HUES48 (cell line): ENCODE data around the gene ODC1.
"Not testable (repeated sequence)": the region's sequence is repeated elsewhere in the genome, so short reads cannot be mapped to it uniquely, and the experiment has no call there.

Experiments used
- H3K27ac ChIP-seq: one replicate; pipeline ENCODE4 v1.7.0; 2013; ENCODE audit warnings: low read depth, low read length, inconsistent platforms
- H3K27me3 ChIP-seq: 2 replicates; pipeline ENCODE4 v1.6.1; 2013; ENCODE audit warnings: mild to moderate bottlenecking, low read length; ENCODE audit not compliant: control insufficient read depth, insufficient read depth
- H3K36me3 ChIP-seq: 2 replicates; pipeline ENCODE4 v1.6.1; 2013; ENCODE audit warnings: low read length; ENCODE audit not compliant: control insufficient read depth, insufficient read depth
- H3K4me1 ChIP-seq: 2 replicates; pipeline ENCODE4 v1.6.1; 2013; ENCODE audit warnings: mild to moderate bottlenecking, low read length; ENCODE audit not compliant: control insufficient read depth, insufficient read depth
- H3K4me3 ChIP-seq: 2 replicates; pipeline ENCODE4 v1.5.1; 2013; ENCODE audit warnings: mild to moderate bottlenecking, low read depth, low read length
- H3K9ac ChIP-seq: 2 replicates; pipeline ENCODE4 v1.6.1; 2013; ENCODE audit warnings: mild to moderate bottlenecking, low read depth, low read length, moderate library complexity
- H3K9me3 ChIP-seq: 2 replicates; pipeline ENCODE4 v1.6.1; 2013; ENCODE audit warnings: low read length; ENCODE audit not compliant: control insufficient read depth, insufficient read depth

ODC1 gene

DNA sequence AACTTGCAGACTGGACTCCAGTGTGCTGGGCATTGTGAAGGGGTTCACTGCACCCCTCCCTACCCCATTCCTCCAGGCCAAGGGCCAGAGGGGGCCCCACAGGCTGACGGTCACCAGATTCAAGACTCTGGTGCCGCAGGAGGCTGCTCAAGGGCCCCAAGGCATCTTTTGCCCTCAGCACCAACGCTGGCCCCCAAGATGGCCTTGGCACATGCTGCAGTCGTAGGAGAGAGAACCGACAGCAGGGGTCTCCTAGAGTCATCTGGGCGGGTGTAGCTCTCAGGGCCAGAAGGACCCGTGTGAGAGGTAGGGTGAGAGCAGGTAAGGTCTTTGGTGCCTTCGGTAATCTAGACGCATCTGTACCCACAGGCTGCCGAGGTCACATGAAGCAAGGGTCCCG, 18.7 kb upstream of the ODC1 start:
- no peak overlapping the region for H3K4me3 ChIP-seq
- no peaks in the 10 kb centered on the region for H3K9me3 ChIP-seq
- no peaks in the 10 kb centered on the region for H3K27me3 ChIP-seq
- H3K36me3 ChIP-seq: no peaks in the 10 kb centered on the region
- H3K9ac ChIP-seq: no peak overlapping the region
- no peak overlapping the region for H3K27ac ChIP-seq
- no peaks in the 10 kb centered on the region for H3K4me1 ChIP-seq

GRCh38 chr2:10465910-10466309, 17.8 kb upstream of the ODC1 start:
- Histone ChIP-seq H3K27ac (no peak overlapping the region), H3K9me3 (no peaks in the 10 kb centered on the region), H3K4me3 (no peak overlapping the region), H3K36me3 (no peaks in the 10 kb centered on the region), H3K4me1 (no peaks in the 10 kb centered on the region), H3K9ac (no peak overlapping the region), H3K27me3 (no peaks in the 10 kb centered on the region)

GRCh38 chr2:10462178-10463083, 14.3 kb upstream of the ODC1 start:
- Histone ChIP-seq H3K27ac (no peak overlapping the region), H3K4me3 (no peak overlapping the region), H3K9me3 (no peaks in the 10 kb centered on the region), H3K9ac (no peak overlapping the region), H3K27me3 (no peaks in the 10 kb centered on the region), H3K36me3 (no peaks in the 10 kb centered on the region), H3K4me1 (no peaks in the 10 kb centered on the region)

DNA sequence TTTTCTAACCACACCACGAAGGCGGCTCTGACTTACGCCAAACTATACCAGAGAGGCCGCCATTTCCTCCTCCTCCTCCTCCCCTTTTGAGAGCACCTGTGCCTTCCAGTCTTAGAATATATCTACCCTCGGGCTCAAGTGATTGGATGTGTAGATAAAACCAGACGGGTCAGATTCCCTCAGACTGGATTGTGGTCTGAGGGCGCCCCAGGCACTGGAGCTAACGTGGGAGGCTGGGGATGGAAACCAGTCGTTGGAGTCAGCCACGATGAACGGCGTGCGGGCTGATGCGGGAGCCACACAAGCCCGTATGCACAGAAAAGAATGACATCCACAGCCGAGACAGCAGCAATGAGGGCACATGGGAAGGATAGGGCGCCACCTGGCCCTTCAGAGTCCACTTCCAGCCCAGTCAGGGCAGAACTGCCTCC, 12.3 kb upstream of the ODC1 start:
- H3K27me3 ChIP-seq: no peaks in the 10 kb centered on the region
- H3K36me3 ChIP-seq: no peaks in the 10 kb centered on the region
- H3K4me1 ChIP-seq: no peaks in the 10 kb centered on the region
- no peak overlapping the region for H3K4me3 ChIP-seq
- H3K27ac ChIP-seq: no peak overlapping the region
- H3K9ac ChIP-seq: no peak overlapping the region
- H3K9me3 ChIP-seq: no peaks in the 10 kb centered on the region

- H3K4me3 ChIP-seq: no peak overlapping the region
- no peaks in the 10 kb centered on the region for H3K4me1 ChIP-seq
- H3K27ac ChIP-seq: no peak overlapping the region
- H3K27me3 ChIP-seq: no peaks in the 10 kb centered on the region
- H3K9ac ChIP-seq: no peak overlapping the region
- H3K9me3 ChIP-seq: no peaks in the 10 kb centered on the region
- no peaks in the 10 kb centered on the region for H3K36me3 ChIP-seq
These were observed 9.9 kb upstream of the ODC1 start for GRCh38 chr2:10457846-10458598.

DNA sequence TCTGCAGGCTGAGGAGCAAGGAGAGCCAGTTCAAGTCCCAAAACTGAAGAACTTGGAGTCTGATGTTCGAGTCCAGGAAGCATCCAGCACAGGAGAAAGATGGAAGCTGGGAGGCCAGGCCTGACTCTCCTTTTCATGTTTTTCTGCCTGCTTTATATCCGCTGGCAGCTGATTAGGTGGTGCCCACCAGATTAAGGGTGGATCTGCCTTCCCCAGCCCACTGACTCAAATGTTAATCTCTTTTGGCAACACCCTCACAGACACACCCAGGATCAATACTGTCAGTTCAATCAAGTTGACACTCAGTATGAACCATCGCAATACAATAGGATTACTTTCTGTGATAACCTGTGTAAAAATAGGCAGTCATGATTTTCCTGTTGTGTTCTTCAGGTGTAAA, 9.1 kb upstream of the ODC1 start:
- not testable (repeated sequence) for H3K4me1 ChIP-seq, H3K9ac ChIP-seq, H3K27me3 ChIP-seq, H3K9me3 ChIP-seq, H3K36me3 ChIP-seq, H3K4me3 ChIP-seq, H3K27ac ChIP-seq

DNA sequence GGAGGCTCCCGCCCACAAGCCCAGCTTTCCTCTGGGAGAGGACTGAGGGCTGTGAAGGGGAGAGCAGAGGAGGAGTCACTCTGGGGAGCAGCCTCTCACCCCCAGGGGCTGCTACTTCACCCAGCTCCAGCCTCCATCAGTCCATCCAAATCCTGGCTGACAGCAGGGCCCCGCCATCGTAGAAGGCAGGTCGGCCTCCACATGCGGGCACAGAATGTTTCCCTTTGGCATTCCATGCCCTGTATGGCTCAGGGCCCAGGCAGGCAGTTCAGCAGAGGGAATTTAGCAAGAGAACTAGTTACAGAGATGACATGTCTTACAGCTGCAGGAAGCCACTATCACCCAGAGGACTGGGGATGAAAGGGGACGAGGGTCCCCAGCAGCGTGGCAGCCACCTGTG, 6.4 kb upstream of the ODC1 start:
- Histone ChIP-seq H3K4me3 (no peak overlapping the region), H3K27ac (no peak overlapping the region), H3K27me3 (peaks cover 5% of the 10 kb centered on the region; the same call in 1 of the 2 replicates), H3K9me3 (no peaks in the 10 kb centered on the region), H3K36me3 (no peaks in the 10 kb centered on the region), H3K4me1 (peaks cover 9% of the 10 kb centered on the region), H3K9ac (no peak overlapping the region)

- no peak overlapping the region for H3K9ac ChIP-seq
- H3K4me1 ChIP-seq: peaks cover 10% of the 10 kb centered on the region
- H3K27me3 ChIP-seq: peaks cover 11% of the 10 kb centered on the region; the same call in 1 of the 2 replicates
- no peak overlapping the region for H3K4me3 ChIP-seq
- no peak overlapping the region for H3K27ac ChIP-seq
- H3K36me3 ChIP-seq: no peaks in the 10 kb centered on the region
- no peaks in the 10 kb centered on the region for H3K9me3 ChIP-seq
These were observed 5.8 kb upstream of the ODC1 start for GRCh38 chr2:10453905-10454298.

DNA sequence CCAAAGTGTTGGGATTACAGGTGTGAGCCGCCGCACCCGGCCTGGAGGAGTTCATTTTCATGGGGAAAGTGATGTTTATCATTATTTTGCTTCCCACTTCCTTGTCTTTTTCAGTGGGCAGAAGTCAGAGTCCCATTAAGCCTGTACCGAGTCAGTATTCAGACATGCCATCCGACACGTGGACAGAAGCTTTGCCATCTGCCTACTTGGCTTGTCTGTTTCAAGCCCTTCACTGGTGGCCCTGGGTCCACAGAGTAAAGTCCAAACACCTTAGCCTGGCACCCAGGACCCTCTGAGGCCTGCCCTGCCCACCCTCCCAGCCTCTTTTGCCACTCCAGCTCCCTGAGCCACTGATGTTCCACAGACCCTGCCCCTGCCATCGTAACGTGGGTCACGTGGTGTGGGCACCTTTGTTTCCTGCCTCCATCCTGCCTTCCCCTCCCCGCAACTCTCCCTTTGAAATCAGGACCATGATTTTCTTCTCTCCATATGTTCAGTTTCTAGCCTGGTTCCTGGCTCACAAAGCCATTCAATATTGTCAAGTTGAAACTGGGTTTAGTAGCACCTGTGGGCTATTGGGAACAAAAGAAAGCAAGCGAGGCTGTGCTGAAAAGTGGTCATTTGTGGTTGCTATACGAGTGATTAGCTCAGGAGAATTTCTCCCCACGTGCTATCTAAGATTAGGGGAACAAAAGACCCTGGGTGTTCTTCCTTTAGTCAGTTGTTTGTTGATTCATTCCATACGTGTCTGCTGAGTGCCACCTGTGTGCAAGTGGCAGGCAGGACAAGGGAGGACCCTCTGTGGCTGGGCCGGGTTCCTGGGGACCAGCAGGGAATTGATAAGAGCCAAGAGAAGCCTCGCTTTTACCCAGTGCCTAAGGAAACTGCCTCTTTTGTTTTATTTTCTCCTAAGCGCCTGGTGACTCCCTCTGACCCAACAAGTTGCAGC, 5.1 kb upstream of the ODC1 start:
- no peaks in the 10 kb centered on the region for H3K36me3 ChIP-seq
- H3K27ac ChIP-seq: no peak overlapping the region
- H3K9me3 ChIP-seq: no peaks in the 10 kb centered on the region
- no peak overlapping the region for H3K4me3 ChIP-seq
- H3K4me1 ChIP-seq: peaks cover 10% of the 10 kb centered on the region
- H3K9ac ChIP-seq: no peak overlapping the region
- peaks cover 12% of the 10 kb centered on the region; the same call in 1 of the 2 replicates for H3K27me3 ChIP-seq

- no peak overlapping the region for H3K9ac ChIP-seq
- no peak overlapping the region for H3K4me3 ChIP-seq
- no peaks in the 10 kb centered on the region for H3K36me3 ChIP-seq
- no peaks in the 10 kb centered on the region for H3K9me3 ChIP-seq
- no peak overlapping the region for H3K27ac ChIP-seq
- H3K27me3 ChIP-seq: peaks cover 18% of the 10 kb centered on the region
- H3K4me1 ChIP-seq: peaks cover 10% of the 10 kb centered on the region
These were observed 4.2 kb upstream of the ODC1 start for GRCh38 chr2:10452312-10452711.
